Naive B cell (primary cell): ENCODE results near the gene LAMA2. TPM values are rescaled to one million over a fixed set of nuclear protein-coding genes. Genes with fewer than 3 reads are reported as not detected.

Source experiments
- ATAC-seq, 2 donors: fragments of 150-1000 bp; cut with Tn5 transposase; 2 replicates each; pipeline ENCODE4 v1.10.0; 2021; ENCODE audit warnings: low read depth in 2 of 2, mild to moderate bottlenecking in 2 of 2, moderate library complexity in 2 of 2
- DNase-seq: peaks from one replicate; pipeline ENCODE4 v3.0.0; 2022
- H3K27ac Mint-ChIP-seq, 6 donors: one replicate each; pipeline ENCODE4 v1.8.0; 2020 to 2022; ENCODE audit warnings: mild to moderate bottlenecking in 6 of 6, mixed read lengths in 6 of 6, moderate library complexity in 5 of 6, inconsistent platforms in 2 of 6
- H3K27me3 Mint-ChIP-seq, 3 donors: one replicate each; pipeline ENCODE4 v1.8.0; 2021 to 2022; ENCODE audit warnings: mixed read lengths in 3 of 3, mild to moderate bottlenecking in 1 of 3
- H3K36me3 Mint-ChIP-seq, 2 donors: one replicate each; pipeline ENCODE4 v1.8.0; 2020 to 2022; ENCODE audit warnings: mixed read lengths in 2 of 2, inconsistent platforms in 1 of 2, mild to moderate bottlenecking in 1 of 2
- H3K4me1 Mint-ChIP-seq, 3 donors: one replicate each; pipeline ENCODE4 v1.8.0; 2020 to 2022; ENCODE audit warnings: mixed read lengths in 3 of 3, inconsistent platforms in 1 of 3, mild to moderate bottlenecking in 1 of 3, moderate library complexity in 1 of 3
- H3K4me3 Mint-ChIP-seq, 8 donors: one replicate each; pipeline ENCODE4 v1.8.0; 2020 to 2022; ENCODE audit warnings: mild to moderate bottlenecking in 8 of 8, mixed read lengths in 8 of 8, moderate library complexity in 8 of 8, inconsistent platforms in 2 of 8
- H3K9me3 Mint-ChIP-seq, 7 donors: one replicate each; pipeline ENCODE4 v1.8.0; 2020 to 2022; ENCODE audit warnings: mixed read lengths in 7 of 7, mild to moderate bottlenecking in 5 of 7, inconsistent platforms in 2 of 7, moderate library complexity in 1 of 7
- polyA plus RNA-seq, 6 donors: library from polyadenylated mRNA; unstranded; fragments of 300-500 nt; fragmentation: Illumina TruSeq; gene quantifications; one replicate each; pipeline ENCODE4 v1.2.3, GENCODE V29; 2021; ENCODE audit warnings: low read depth in 6 of 6

The LAMA2 gene
- polyA plus RNA-seq, 6 donors from 2014 or later = 0.28 TPM; not detected in 5

GRCh38 chr6:128925765-128926164 lies 42.8 kb downstream of the LAMA2 start:
- Mint-ChIP-seq H3K27me3 (no peaks in the 10 kb centered on the region), H3K27ac (no peak overlapping the region), H3K9me3 (peaks cover 0 to 6% (median 0%) of the 10 kb centered on the region in 7 donors), H3K36me3 (no peaks in the 10 kb centered on the region), H3K4me3 (no peak overlapping the region), H3K4me1 (no peaks in the 10 kb centered on the region)
- DNase-seq = no peak
- ATAC-seq = no peak

- Mint-ChIP-seq H3K27ac (no peak overlapping the region), H3K27me3 (no peaks in the 10 kb centered on the region), H3K4me3 (no peak overlapping the region), H3K4me1 (no peaks in the 10 kb centered on the region), H3K9me3 (peaks cover 0 to 3% (median 0%) of the 10 kb centered on the region in 7 donors), H3K36me3 (no peaks in the 10 kb centered on the region)
- ATAC-seq = no peak
- DNase-seq = no peak
These were observed 46.9 kb downstream of the LAMA2 start for GRCh38 chr6:128929869-128930268.

GRCh38 chr6:128930321-128930720 lies 47.4 kb downstream of the LAMA2 start:
- Mint-ChIP-seq H3K27ac (no peak overlapping the region), H3K4me1 (no peaks in the 10 kb centered on the region), H3K36me3 (no peaks in the 10 kb centered on the region), H3K9me3 (peaks cover 0 to 3% (median 0%) of the 10 kb centered on the region in 7 donors), H3K27me3 (no peaks in the 10 kb centered on the region), H3K4me3 (no peak overlapping the region)
- ATAC-seq (no peak), DNase-seq (no peak)

GRCh38 chr6:128932061-128932460 lies 49.1 kb downstream of the LAMA2 start:
- ATAC-seq = no peak
- H3K27ac Mint-ChIP-seq = no peak overlapping the region
- H3K9me3 Mint-ChIP-seq = peaks cover 0 to 3% (median 0%) of the 10 kb centered on the region in 7 donors
- no peaks in the 10 kb centered on the region for H3K4me1 Mint-ChIP-seq
- H3K4me3 Mint-ChIP-seq = no peak overlapping the region
- H3K36me3 Mint-ChIP-seq = no peaks in the 10 kb centered on the region
- H3K27me3 Mint-ChIP-seq = no peaks in the 10 kb centered on the region
- DNase-seq = no peak

GRCh38 chr6:128950864-128951263 lies 67.9 kb downstream of the LAMA2 start:
- Mint-ChIP-seq H3K4me3 (no peak overlapping the region), H3K27me3 (no peaks in the 10 kb centered on the region), H3K9me3 (peaks cover 0 to 1% (median 0%) of the 10 kb centered on the region in 7 donors), H3K36me3 (no peaks in the 10 kb centered on the region), H3K4me1 (no peaks in the 10 kb centered on the region), H3K27ac (no peak overlapping the region)
- ATAC-seq (no peak), DNase-seq (no peak)

- Mint-ChIP-seq H3K27me3 (no peaks in the 10 kb centered on the region), H3K4me1 (no peaks in the 10 kb centered on the region)
These were observed 70.0 kb downstream of the LAMA2 start for GRCh38 chr6:128952902-128953301.

GRCh38 chr6:128954308-128955043 lies 71.5 kb downstream of the LAMA2 start:
- DNase-seq (no peak), ATAC-seq (no peak)
- no peaks in the 10 kb centered on the region for H3K9me3 Mint-ChIP-seq
- no peak overlapping the region for H3K27ac Mint-ChIP-seq
- H3K4me3 Mint-ChIP-seq = no peak overlapping the region
- H3K4me1 Mint-ChIP-seq = no peaks in the 10 kb centered on the region
- H3K36me3 Mint-ChIP-seq = no peaks in the 10 kb centered on the region
- H3K27me3 Mint-ChIP-seq = no peaks in the 10 kb centered on the region

More at GRCh38 chr6:128952902-128953301, 70.0 kb downstream of the LAMA2 start:
- H3K4me3 Mint-ChIP-seq = no peak overlapping the region
- H3K27ac Mint-ChIP-seq = no peak overlapping the region
- ATAC-seq = no peak
- H3K9me3 Mint-ChIP-seq = peaks cover 0 to 1% (median 0%) of the 10 kb centered on the region in 7 donors
- no peak for DNase-seq
- no peaks in the 10 kb centered on the region for H3K36me3 Mint-ChIP-seq

GRCh38 chr6:128963561-128963960 lies 80.6 kb downstream of the LAMA2 start:
- H3K9me3 Mint-ChIP-seq = peaks cover 0 to 1% (median 0%) of the 10 kb centered on the region in 7 donors

GRCh38 chr6:128964233-128964755 lies 81.4 kb downstream of the LAMA2 start:
- H3K27ac Mint-ChIP-seq = no peak overlapping the region
- no peaks in the 10 kb centered on the region for H3K4me1 Mint-ChIP-seq
- no peak for ATAC-seq
- H3K9me3 Mint-ChIP-seq = peaks cover 0 to 1% (median 0%) of the 10 kb centered on the region in 7 donors
- no peaks in the 10 kb centered on the region for H3K36me3 Mint-ChIP-seq
- H3K27me3 Mint-ChIP-seq = no peaks in the 10 kb centered on the region
- H3K4me3 Mint-ChIP-seq = no peak overlapping the region
- DNase-seq = no peak

More at GRCh38 chr6:128963561-128963960, 80.6 kb downstream of the LAMA2 start:
- ATAC-seq (no peak), DNase-seq (no peak)
- H3K27ac Mint-ChIP-seq = no peak overlapping the region
- H3K27me3 Mint-ChIP-seq = no peaks in the 10 kb centered on the region
- H3K36me3 Mint-ChIP-seq = no peaks in the 10 kb centered on the region
- H3K4me1 Mint-ChIP-seq = no peaks in the 10 kb centered on the region
- no peak overlapping the region for H3K4me3 Mint-ChIP-seq

GRCh38 chr6:128964771-128965170 lies 81.8 kb downstream of the LAMA2 start:
- Mint-ChIP-seq H3K9me3 (peaks cover 0 to 1% (median 0%) of the 10 kb centered on the region in 7 donors), H3K27me3 (no peaks in the 10 kb centered on the region), H3K4me3 (no peak overlapping the region), H3K36me3 (no peaks in the 10 kb centered on the region), H3K27ac (no peak overlapping the region), H3K4me1 (no peaks in the 10 kb centered on the region)
- no peak for ATAC-seq
- DNase-seq = no peak

- H3K4me3 Mint-ChIP-seq = no peak overlapping the region
- H3K36me3 Mint-ChIP-seq = no peaks in the 10 kb centered on the region
- no peaks in the 10 kb centered on the region for H3K27me3 Mint-ChIP-seq
- no peak for DNase-seq
- no peaks in the 10 kb centered on the region for H3K4me1 Mint-ChIP-seq
- ATAC-seq = no peak
- no peaks in the 10 kb centered on the region for H3K9me3 Mint-ChIP-seq
- H3K27ac Mint-ChIP-seq = no peak overlapping the region
These were observed 84.0 kb downstream of the LAMA2 start for GRCh38 chr6:128966934-128967333.

GRCh38 chr6:128979071-128979470 lies 96.1 kb downstream of the LAMA2 start:
- Mint-ChIP-seq H3K27me3 (no peaks in the 10 kb centered on the region), H3K27ac (no peak overlapping the region), H3K9me3 (peaks cover 0 to 9% (median 2%) of the 10 kb centered on the region in 7 donors), H3K4me1 (no peaks in the 10 kb centered on the region), H3K4me3 (no peak overlapping the region), H3K36me3 (no peaks in the 10 kb centered on the region)
- no peak for DNase-seq
- ATAC-seq = no peak

- H3K27ac Mint-ChIP-seq = no peak overlapping the region
- no peaks in the 10 kb centered on the region for H3K36me3 Mint-ChIP-seq
- ATAC-seq (no peak), DNase-seq (no peak)
- no peaks in the 10 kb centered on the region for H3K4me1 Mint-ChIP-seq
- no peaks in the 10 kb centered on the region for H3K27me3 Mint-ChIP-seq
- no peak overlapping the region for H3K4me3 Mint-ChIP-seq
- peaks cover 0 to 2% (median 0%) of the 10 kb centered on the region in 7 donors for H3K9me3 Mint-ChIP-seq
These were observed 98.8 kb downstream of the LAMA2 start for GRCh38 chr6:128981716-128982115.

- Mint-ChIP-seq H3K9me3 (no peaks in the 10 kb centered on the region), H3K27ac (no peak overlapping the region), H3K4me3 (no peak overlapping the region), H3K36me3 (no peaks in the 10 kb centered on the region), H3K27me3 (no peaks in the 10 kb centered on the region), H3K4me1 (no peaks in the 10 kb centered on the region)
- DNase-seq (no peak), ATAC-seq (no peak)
These were observed 107.4 kb downstream of the LAMA2 start for GRCh38 chr6:128990360-128990759.
